SK-N-SH (cell line): Measurements from ENCODE around the gene STAG2. TPM values are rescaled to one million over a fixed set of nuclear protein-coding genes. Genes with fewer than 3 reads are reported as not detected.

Experiments
- CTCF ChIA-PET: fragments of 300-600, 350-600 bp; formaldehyde crosslinking; extraction: SDS; loops from one replicate; lab custom pipeline; 2021; lab: Yijun Ruan, JAX
- POLR2A ChIA-PET: fragments of 350-600 bp; sonication (Branson Sonifier 250); formaldehyde crosslinking; extraction: SDS; loops from one replicate; lab custom pipeline; 2020; ENCODE audit warnings: antibody characterized with exemption, inconsistent platforms; lab: Yijun Ruan, JAX
- DNase-seq: peaks from one replicate; pipeline ENCODE4 v3.0.0; 2012
- H2AFZ ChIP-seq: fragments of 200-600 bp; sonication (generic); 2 replicates; pipeline ENCODE4 v1.8.1; 2016; ENCODE audit warnings: antibody characterized with exemption, mild to moderate bottlenecking, low read depth
- H3F3A ChIP-seq: fragments of 200-600 bp; sonication (generic); replicated peaks from 2 replicates; pipeline ENCODE3; 2016; ENCODE audit warnings: antibody characterized with exemption, mild to moderate bottlenecking; ENCODE audit not compliant: insufficient read depth
- H3K27ac ChIP-seq, 2 experiments: fragments of 200-500 bp in 1 of 2; fragments of 200-600 bp in 1 of 2; sonication (Bioruptor generic) in 1 of 2; sonication (generic), shearing (Covaris generic) in 1 of 2; 2 replicates each; pipeline versions ENCODE4 v1.5.1 to v1.6.1; 2014 to 2016; ENCODE audit warnings: low read depth in 2 of 2, inconsistent platforms in 1 of 2, low read length in 1 of 2, mild to moderate bottlenecking in 1 of 2, mixed read lengths in 1 of 2
- H3K27me3 ChIP-seq: fragments of 200-600 bp; sonication (generic), shearing (Covaris generic); 2 replicates; pipeline ENCODE4 v1.6.1; 2016; ENCODE audit warnings: mixed run types; ENCODE audit not compliant: insufficient read depth
- H3K36me3 ChIP-seq, 2 experiments: fragments of 200-500 bp in 1 of 2; fragments of 200-600 bp in 1 of 2; sonication (Bioruptor generic) in 1 of 2; sonication (generic) in 1 of 2; replicated peaks in 1 of 2; 2 replicates each; pipeline versions ENCODE3 to v1.5.1; 2014 to 2016; ENCODE audit warnings: low read length in 1 of 2, mild to moderate bottlenecking in 1 of 2; ENCODE audit not compliant: insufficient read depth in 2 of 2, control insufficient read depth in 1 of 2
- H3K4me1 ChIP-seq, 2 experiments: fragments of 200-500 bp in 1 of 2; fragments of 200-600 bp in 1 of 2; sonication (Bioruptor generic) in 1 of 2; sonication (generic), shearing (Covaris generic) in 1 of 2; 2 replicates each; pipeline versions ENCODE4 v1.5.1 to v1.6.1; 2014 to 2016; ENCODE audit warnings: low read depth in 1 of 2, low read length in 1 of 2, mixed run types in 1 of 2; ENCODE audit not compliant: insufficient read depth in 2 of 2, control insufficient read depth in 1 of 2
- H3K4me2 ChIP-seq: fragments of 200-600 bp; sonication (generic), shearing (Covaris generic); 2 replicates; pipeline ENCODE4 v1.6.1; 2017; ENCODE audit warnings: mixed run types
- H3K4me3 ChIP-seq, 2 experiments: fragments of 200-500 bp in 1 of 2; fragments of 200-600 bp in 1 of 2; sonication (Bioruptor generic) in 1 of 2; sonication (generic), shearing (Covaris generic) in 1 of 2; 2 replicates each; pipeline versions ENCODE4 v1.5.1 to v1.8.1; 2014 to 2016; ENCODE audit warnings: low read depth in 2 of 2, inconsistent platforms in 1 of 2, low read length in 1 of 2, mild to moderate bottlenecking in 1 of 2, mixed read lengths in 1 of 2, moderate library complexity in 1 of 2
- H3K79me2 ChIP-seq: fragments of 200-600 bp; sonication (generic); 2 replicates; pipeline ENCODE4 v1.8.1; 2017; ENCODE audit warnings: mild to moderate bottlenecking; ENCODE audit not compliant: insufficient read depth
- H3K9ac ChIP-seq: fragments of 200-600 bp; sonication (generic); 2 replicates; pipeline ENCODE4 v1.6.1; 2017; ENCODE audit warnings: mixed run types
- H3K9me2 ChIP-seq: fragments of 200-600 bp; sonication (generic); 2 replicates; pipeline ENCODE4 v1.6.1; 2017; ENCODE audit warnings: mixed run types
- H3K9me3 ChIP-seq: fragments of 200-600 bp; sonication (generic); 2 replicates; pipeline ENCODE4 v1.6.1; 2017; ENCODE audit warnings: mixed run types, mild to moderate bottlenecking, moderate library complexity
- H4K20me1 ChIP-seq: fragments of 200-600 bp; sonication (generic); 2 replicates; pipeline ENCODE4 v1.6.1; 2017; ENCODE audit warnings: mild to moderate bottlenecking, mixed run types; ENCODE audit not compliant: insufficient read depth
- ELF1 ChIP-seq: IDR thresholded peaks from 2 replicates; pipeline ENCODE4 v1.4.0; 2012
- EP300 ChIP-seq, 2 experiments: IDR thresholded peaks; 2 replicates each; pipeline versions ENCODE4 v1.4.0 to v1.6.1; 2012; ENCODE audit warnings: borderline replicate concordance in 1 of 2, low read depth in 1 of 2, low read length in 1 of 2
- EZH2phosphoT487 ChIP-seq: fragments of 200-600 bp; sonication (generic); IDR thresholded peaks from 2 replicates; pipeline ENCODE4 v1.6.1; 2017; ENCODE audit warnings: low read depth, mixed run types, mild to moderate bottlenecking, antibody characterized with exemption, moderate library complexity, borderline replicate concordance
- FOSL2 ChIP-seq: IDR thresholded peaks from 2 replicates; pipeline ENCODE4 v1.4.0; 2012; ENCODE audit warnings: low read depth, mild to moderate bottlenecking, moderate library complexity, borderline replicate concordance
- GABPA ChIP-seq: IDR thresholded peaks from 2 replicates; pipeline ENCODE4 v1.4.0; 2012; ENCODE audit warnings: low read depth, mild to moderate bottlenecking
- MEF2A ChIP-seq: IDR thresholded peaks from 2 replicates; pipeline ENCODE4 v1.4.0; 2012; ENCODE audit warnings: low read depth, borderline replicate concordance
- POLR2AphosphoS5 ChIP-seq: IDR thresholded peaks from 2 replicates; pipeline ENCODE4 v1.6.1; 2012; ENCODE audit warnings: low read depth, low read length
- RAD21 ChIP-seq: IDR thresholded peaks from 2 replicates; pipeline ENCODE4 v1.6.1; 2012; ENCODE audit warnings: mild to moderate bottlenecking, low read length
- TCF12 ChIP-seq: IDR thresholded peaks from 2 replicates; pipeline ENCODE4 v1.4.0; 2012
- YY1 ChIP-seq: IDR thresholded peaks from 2 replicates; pipeline ENCODE4 v1.4.0; 2012; ENCODE audit warnings: low read depth, mild to moderate bottlenecking
- ZBTB33 ChIP-seq: IDR thresholded peaks from 2 replicates; pipeline ENCODE4 v1.4.0; 2012; ENCODE audit warnings: low read depth, borderline replicate concordance
- WGBS: methylation state at CpG from one replicate; pipeline ENCODE4 v1.1.6; 2017; ENCODE audit warnings: low lambda C conversion rate; 5-methylcytosine and 5-hydroxymethylcytosine counted together
- polyA plus RNA-seq, 3 experiments: library from polyadenylated mRNA; depleted of rRNA; stranded (reverse); fragments of >200 nt; gene quantifications; 2 replicates each; pipeline ENCODE4 v1.2.3, GENCODE V29; 2012
- TF ChIP-seq, protein P1 (sequence below): fragments of 150-350 bp; IDR thresholded peaks from 2 replicates; pipeline ENCODE4 v1.6.1; 2016; ENCODE audit warnings: mild to moderate bottlenecking, low read depth, low read length
- TF ChIP-seq, protein P2 (sequence below): IDR thresholded peaks from 2 replicates; pipeline ENCODE4 v1.4.0; 2012; ENCODE audit warnings: low read depth, borderline replicate concordance
- TF ChIP-seq, protein P3 (sequence below): IDR thresholded peaks from 2 replicates; pipeline ENCODE4 v1.6.1; 2012; ENCODE audit warnings: mild to moderate bottlenecking, low read depth, low read length, moderate library complexity

STAG2 gene
- polyA plus RNA-seq, 1 of the 3 experiments (the other 2 are of a cell fraction) = 11.3 TPM

- POLR2A ChIA-PET = interaction anchor here (0.7 kb wide), 1 partner anchor 45 kb away, joined by 3 read pairs; no protein-coding TSS in a partner anchor
- Histone ChIP-seq H3K9me2 (no peaks in the 10 kb centered on the region), H3K9ac (no peak overlapping the region), H3K9me3 (no peaks in the 10 kb centered on the region)
- no peak for TF ChIP-seq EZH2phosphoT487
- TF ChIP-seq YY1 = no peak
- TF ChIP-seq FOSL2 = no peak
- no peak for TF ChIP-seq EP300 (IDR thresholded peaks at IDR 0.05; ENCODE audit: borderline replicate concordance in 1 of 2, low read depth in 1 of 2, low read length in 1 of 2)
- TF ChIP-seq, protein P1, sequence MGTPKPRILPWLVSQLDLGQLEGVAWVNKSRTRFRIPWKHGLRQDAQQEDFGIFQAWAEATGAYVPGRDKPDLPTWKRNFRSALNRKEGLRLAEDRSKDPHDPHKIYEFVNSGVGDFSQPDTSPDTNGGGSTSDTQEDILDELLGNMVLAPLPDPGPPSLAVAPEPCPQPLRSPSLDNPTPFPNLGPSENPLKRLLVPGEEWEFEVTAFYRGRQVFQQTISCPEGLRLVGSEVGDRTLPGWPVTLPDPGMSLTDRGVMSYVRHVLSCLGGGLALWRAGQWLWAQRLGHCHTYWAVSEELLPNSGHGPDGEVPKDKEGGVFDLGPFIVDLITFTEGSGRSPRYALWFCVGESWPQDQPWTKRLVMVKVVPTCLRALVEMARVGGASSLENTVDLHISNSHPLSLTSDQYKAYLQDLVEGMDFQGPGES = no peak
- no peak for TF ChIP-seq RAD21
- no peak for TF ChIP-seq GABPA
- TF ChIP-seq, protein P2, sequence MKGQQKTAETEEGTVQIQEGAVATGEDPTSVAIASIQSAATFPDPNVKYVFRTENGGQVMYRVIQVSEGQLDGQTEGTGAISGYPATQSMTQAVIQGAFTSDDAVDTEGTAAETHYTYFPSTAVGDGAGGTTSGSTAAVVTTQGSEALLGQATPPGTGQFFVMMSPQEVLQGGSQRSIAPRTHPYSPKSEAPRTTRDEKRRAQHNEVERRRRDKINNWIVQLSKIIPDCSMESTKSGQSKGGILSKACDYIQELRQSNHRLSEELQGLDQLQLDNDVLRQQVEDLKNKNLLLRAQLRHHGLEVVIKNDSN = no peak
- TF ChIP-seq TCF12 = no peak
- TF ChIP-seq, protein P3, sequence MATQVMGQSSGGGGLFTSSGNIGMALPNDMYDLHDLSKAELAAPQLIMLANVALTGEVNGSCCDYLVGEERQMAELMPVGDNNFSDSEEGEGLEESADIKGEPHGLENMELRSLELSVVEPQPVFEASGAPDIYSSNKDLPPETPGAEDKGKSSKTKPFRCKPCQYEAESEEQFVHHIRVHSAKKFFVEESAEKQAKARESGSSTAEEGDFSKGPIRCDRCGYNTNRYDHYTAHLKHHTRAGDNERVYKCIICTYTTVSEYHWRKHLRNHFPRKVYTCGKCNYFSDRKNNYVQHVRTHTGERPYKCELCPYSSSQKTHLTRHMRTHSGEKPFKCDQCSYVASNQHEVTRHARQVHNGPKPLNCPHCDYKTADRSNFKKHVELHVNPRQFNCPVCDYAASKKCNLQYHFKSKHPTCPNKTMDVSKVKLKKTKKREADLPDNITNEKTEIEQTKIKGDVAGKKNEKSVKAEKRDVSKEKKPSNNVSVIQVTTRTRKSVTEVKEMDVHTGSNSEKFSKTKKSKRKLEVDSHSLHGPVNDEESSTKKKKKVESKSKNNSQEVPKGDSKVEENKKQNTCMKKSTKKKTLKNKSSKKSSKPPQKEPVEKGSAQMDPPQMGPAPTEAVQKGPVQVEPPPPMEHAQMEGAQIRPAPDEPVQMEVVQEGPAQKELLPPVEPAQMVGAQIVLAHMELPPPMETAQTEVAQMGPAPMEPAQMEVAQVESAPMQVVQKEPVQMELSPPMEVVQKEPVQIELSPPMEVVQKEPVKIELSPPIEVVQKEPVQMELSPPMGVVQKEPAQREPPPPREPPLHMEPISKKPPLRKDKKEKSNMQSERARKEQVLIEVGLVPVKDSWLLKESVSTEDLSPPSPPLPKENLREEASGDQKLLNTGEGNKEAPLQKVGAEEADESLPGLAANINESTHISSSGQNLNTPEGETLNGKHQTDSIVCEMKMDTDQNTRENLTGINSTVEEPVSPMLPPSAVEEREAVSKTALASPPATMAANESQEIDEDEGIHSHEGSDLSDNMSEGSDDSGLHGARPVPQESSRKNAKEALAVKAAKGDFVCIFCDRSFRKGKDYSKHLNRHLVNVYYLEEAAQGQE = no peak
- no peak for TF ChIP-seq ELF1
- no peak for TF ChIP-seq POLR2AphosphoS5
- no peak for TF ChIP-seq MEF2A
- no peak for TF ChIP-seq ZBTB33
- TF ChIP-seq, all 33 proteins: peak for 0
- no peaks in the 10 kb centered on the region for H3F3A ChIP-seq
- CTCF ChIA-PET = interaction anchor here (1.0 to 1.5 kb wide), 2 partner anchors 17 to 19 kb away, joined by 3 read pairs; no protein-coding TSS in a partner anchor
- no peaks in the 10 kb centered on the region for H3K27me3 ChIP-seq
- H3K4me3 ChIP-seq = no peak overlapping the region
- H3K4me1 ChIP-seq = no peaks in the 10 kb centered on the region
- no peaks in the 10 kb centered on the region for H4K20me1 ChIP-seq
- no peaks in the 10 kb centered on the region for H3K79me2 ChIP-seq
- no peak overlapping the region for H2AFZ ChIP-seq
- 54% methylated on average over 1 of the region's 1 CpG for WGBS
- H3K36me3 ChIP-seq = no peaks in the 10 kb centered on the region
- H3K27ac ChIP-seq = no peak overlapping the region
- no peak for DNase-seq
- H3K4me2 ChIP-seq = no peak overlapping the region
These were observed 155.8 kb downstream of the STAG2 start for GRCh38 chrX:124117325-124117724.
